Activated CD4-positive, alpha-beta T cell treated with anti-CD3 and anti-CD28 coated beads for 1 hour (primary cell): ENCODE results near the gene LPCAT3.
A peak's percentile ranks its signal among the peaks of the same experiment; 100 is the strongest.

ENCODE experiments used
- DNase-seq: peaks from one replicate; pipeline ENCODE4 v3.0.0-alpha.2; 2020

Gene LPCAT3

GRCh38 chr12:6952121-6952862, 66.0 kb downstream of the LPCAT3 start:
- DNase-seq: no peak

GRCh38 chr12:6951551-6952120, 66.6 kb downstream of the LPCAT3 start:
- no peak for DNase-seq

- no peak for DNase-seq
Observed at GRCh38 chr12:6950811-6951540, 67.3 kb downstream of the LPCAT3 start, which contains the start of gene PTPN6. Gene PTPN6 (plus strand): TSS chr12:6951356. CDS start chr12:6951513, 157 bp downstream.

- no peak for DNase-seq
Observed at GRCh38 chr12:6950401-6950801, 67.9 kb downstream of the LPCAT3 start.

GRCh38 chr12:6948873-6949594, 69.2 kb downstream of the LPCAT3 start:
- DNase-seq: no peak

GRCh38 chr12:6947615-6948014, 70.7 kb downstream of the LPCAT3 start:
- DNase-seq: no peak

GRCh38 chr12:6946920-6947374, 71.3 kb downstream of the LPCAT3 start:
- DNase-seq: no peak

- DNase-seq: no peak
Observed at GRCh38 chr12:6946033-6946919, 72.0 kb downstream of the LPCAT3 start.

- no peak for DNase-seq
Observed at GRCh38 chr12:6945613-6946012, 72.7 kb downstream of the LPCAT3 start.

- DNase-seq: peak; percentile 80
Observed at GRCh38 chr12:6944381-6945186, 73.7 kb downstream of the LPCAT3 start.

- DNase-seq: peak; percentile 67
Observed at GRCh38 chr12:6943722-6944380, 74.4 kb downstream of the LPCAT3 start, which contains the start of the genes C12orf57 and RNU7-1. Gene C12orf57 (plus strand): TSS chr12:6944022. CDS start chr12:6944122, 100 bp downstream. Gene RNU7-1 (plus strand): TSS chr12:6943816.

- DNase-seq: peak; percentile 61
Observed at GRCh38 chr12:6943389-6943721, 74.9 kb downstream of the LPCAT3 start.

GRCh38 chr12:6942331-6942665, 76.0 kb downstream of the LPCAT3 start:
- no peak for DNase-seq

- no peak for DNase-seq
Observed at GRCh38 chr12:6941782-6942181, 76.5 kb downstream of the LPCAT3 start.

GRCh38 chr12:6941267-6941666, 77.0 kb downstream of the LPCAT3 start:
- no peak for DNase-seq

- no peak for DNase-seq
Observed at GRCh38 chr12:6939191-6939540, 79.1 kb downstream of the LPCAT3 start.

- no peak for DNase-seq
Observed at GRCh38 chr12:6938353-6939190, 79.7 kb downstream of the LPCAT3 start.

GRCh38 chr12:6937481-6938352, 80.6 kb downstream of the LPCAT3 start:
- peak; percentile 93 for DNase-seq
